ENCODE results near the gene ASZ1. TPM values are rescaled to one million over a fixed set of nuclear protein-coding genes. Genes with fewer than 3 reads are reported as not detected.

Gene ASZ1
- total RNA-seq, 2 experiments from 2014 or later = not detected

GRCh38 chr7:117320523-117320922 is 106.8 kb downstream of the ASZ1 start:
- CTCF ChIA-PET = no interaction called here
- Mint-ChIP-seq H3K9me3 (no peaks in the 10 kb centered on the region), H3K36me3 (ENCODE audit: low read depth) (no peaks in the 10 kb centered on the region), H3K27me3 (peaks cover 53% of the 10 kb centered on the region), H3K4me1 (ENCODE audit: low read depth) (peaks cover 3% of the 10 kb centered on the region), H3K27ac (no peak overlapping the region), H3K4me3 (no peak overlapping the region)
- intact Hi-C loops (cut with micrococcal nuclease) = no loop called here
- POLR2A ChIA-PET = no interaction called here
- TF ChIP-seq, protein P1, sequence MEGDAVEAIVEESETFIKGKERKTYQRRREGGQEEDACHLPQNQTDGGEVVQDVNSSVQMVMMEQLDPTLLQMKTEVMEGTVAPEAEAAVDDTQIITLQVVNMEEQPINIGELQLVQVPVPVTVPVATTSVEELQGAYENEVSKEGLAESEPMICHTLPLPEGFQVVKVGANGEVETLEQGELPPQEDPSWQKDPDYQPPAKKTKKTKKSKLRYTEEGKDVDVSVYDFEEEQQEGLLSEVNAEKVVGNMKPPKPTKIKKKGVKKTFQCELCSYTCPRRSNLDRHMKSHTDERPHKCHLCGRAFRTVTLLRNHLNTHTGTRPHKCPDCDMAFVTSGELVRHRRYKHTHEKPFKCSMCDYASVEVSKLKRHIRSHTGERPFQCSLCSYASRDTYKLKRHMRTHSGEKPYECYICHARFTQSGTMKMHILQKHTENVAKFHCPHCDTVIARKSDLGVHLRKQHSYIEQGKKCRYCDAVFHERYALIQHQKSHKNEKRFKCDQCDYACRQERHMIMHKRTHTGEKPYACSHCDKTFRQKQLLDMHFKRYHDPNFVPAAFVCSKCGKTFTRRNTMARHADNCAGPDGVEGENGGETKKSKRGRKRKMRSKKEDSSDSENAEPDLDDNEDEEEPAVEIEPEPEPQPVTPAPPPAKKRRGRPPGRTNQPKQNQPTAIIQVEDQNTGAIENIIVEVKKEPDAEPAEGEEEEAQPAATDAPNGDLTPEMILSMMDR (IDR thresholded peaks at IDR 0.05) = no peak
- DNase-seq (no peak), ATAC-seq (no peak)

GRCh38 chr7:117319181-117319580 is 108.1 kb downstream of the ASZ1 start:
- DNase-seq (no peak), ATAC-seq (no peak)
- ChIA-PET CTCF (no interaction called here), POLR2A (no interaction called here)
- H3K4me1 Mint-ChIP-seq (ENCODE audit: low read depth) = peaks cover 3% of the 10 kb centered on the region
- no peaks in the 10 kb centered on the region for H3K9me3 Mint-ChIP-seq
- intact Hi-C loops (cut with micrococcal nuclease) = no loop called here
- no peak overlapping the region for H3K4me3 Mint-ChIP-seq
- H3K27me3 Mint-ChIP-seq = peaks cover 43% of the 10 kb centered on the region
- H3K36me3 Mint-ChIP-seq (ENCODE audit: low read depth) = no peaks in the 10 kb centered on the region
- no peak overlapping the region for H3K27ac Mint-ChIP-seq
- TF ChIP-seq, protein P1 (IDR thresholded peaks at IDR 0.05) = no peak

GRCh38 chr7:117313582-117313981 is 113.7 kb downstream of the ASZ1 start:
- ChIA-PET CTCF (no interaction called here), POLR2A (no interaction called here)
- DNase-seq (no peak), ATAC-seq (no peak)
- Mint-ChIP-seq H3K4me3 (no peak overlapping the region), H3K27ac (no peak overlapping the region), H3K36me3 (ENCODE audit: low read depth) (no peaks in the 10 kb centered on the region), H3K27me3 (peaks cover 12% of the 10 kb centered on the region), H3K4me1 (ENCODE audit: low read depth) (no peaks in the 10 kb centered on the region), H3K9me3 (no peaks in the 10 kb centered on the region)
- TF ChIP-seq, protein P1 (IDR thresholded peaks at IDR 0.05) = no peak
- intact Hi-C loops (cut with micrococcal nuclease) = no loop called here

Other genes starting within 250 kb of the ASZ1 start
- not detected for gene WNT2, start 104.4 kb downstream of the ASZ1 start, total RNA-seq
- not detected for gene CFTR, start 52.5 kb upstream of the ASZ1 start, total RNA-seq